Measurements from ENCODE around the gene FILIP1L.
A peak's percentile ranks its signal among the peaks of the same experiment; 100 is the strongest.

FILIP1L gene

DNA sequence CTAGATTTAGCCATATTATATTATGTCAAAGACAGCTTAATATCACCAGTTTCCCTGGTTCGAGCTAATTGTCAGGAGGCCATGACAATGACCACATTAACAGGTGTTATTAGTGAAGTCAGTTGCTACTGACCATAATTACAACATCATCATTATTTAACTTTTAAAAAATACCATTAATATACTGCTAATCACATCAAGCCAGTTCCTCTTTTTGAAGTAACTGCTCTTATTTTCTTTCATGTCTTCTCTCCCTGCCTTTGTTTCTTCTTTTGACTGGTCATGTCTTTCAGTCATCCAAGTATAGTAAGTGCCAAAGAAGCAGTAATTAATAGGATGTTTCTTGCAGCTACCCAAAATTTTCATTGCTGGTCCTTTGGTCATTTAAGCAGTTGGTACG is 235.0 kb downstream of the FILIP1L start:
- no peak for DNase-seq

DNA sequence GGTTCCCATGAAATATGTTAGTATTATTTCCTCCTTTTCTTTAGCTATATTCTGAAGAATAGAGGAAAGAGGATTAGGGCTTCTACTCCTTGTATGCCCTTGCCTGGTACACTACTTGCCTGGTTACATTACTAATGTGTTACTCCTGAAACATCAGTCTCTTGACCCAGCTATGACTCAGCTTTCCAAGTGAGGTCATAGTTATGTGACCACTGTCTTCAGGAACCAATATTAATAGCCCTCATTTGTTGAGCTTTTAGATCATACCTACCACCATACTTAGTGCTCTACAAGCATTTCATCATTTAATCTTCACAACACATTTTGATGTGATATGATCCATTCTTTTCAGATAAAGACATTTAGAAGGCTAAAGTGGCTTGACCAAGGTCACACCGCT is 236.3 kb downstream of the FILIP1L start:
- DNase-seq = no peak

GRCh38 chr3:99877031-99877579 is 237.2 kb downstream of the FILIP1L start:
- DNase-seq = no peak

GRCh38 chr3:99875929-99876841 is 238.1 kb downstream of the FILIP1L start:
- peak; percentile 34 for DNase-seq

DNA sequence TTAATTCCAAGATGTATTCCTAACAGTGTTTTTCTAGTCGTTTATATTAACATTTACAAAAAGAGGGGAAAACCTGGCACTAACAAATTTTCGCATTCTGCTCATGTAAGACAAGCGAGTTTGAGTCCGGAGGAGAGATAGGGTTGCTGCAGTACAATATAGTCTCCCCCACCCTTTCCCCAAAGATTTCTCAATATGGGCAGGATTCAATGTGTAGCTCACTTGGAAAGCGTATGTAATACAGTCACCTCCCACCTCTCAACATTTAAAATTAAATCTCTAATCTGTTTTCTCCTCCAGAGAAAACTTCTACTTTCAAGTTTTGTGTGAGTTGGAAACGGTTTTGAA is 238.7 kb downstream of the FILIP1L start:
- DNase-seq = no peak

DNA sequence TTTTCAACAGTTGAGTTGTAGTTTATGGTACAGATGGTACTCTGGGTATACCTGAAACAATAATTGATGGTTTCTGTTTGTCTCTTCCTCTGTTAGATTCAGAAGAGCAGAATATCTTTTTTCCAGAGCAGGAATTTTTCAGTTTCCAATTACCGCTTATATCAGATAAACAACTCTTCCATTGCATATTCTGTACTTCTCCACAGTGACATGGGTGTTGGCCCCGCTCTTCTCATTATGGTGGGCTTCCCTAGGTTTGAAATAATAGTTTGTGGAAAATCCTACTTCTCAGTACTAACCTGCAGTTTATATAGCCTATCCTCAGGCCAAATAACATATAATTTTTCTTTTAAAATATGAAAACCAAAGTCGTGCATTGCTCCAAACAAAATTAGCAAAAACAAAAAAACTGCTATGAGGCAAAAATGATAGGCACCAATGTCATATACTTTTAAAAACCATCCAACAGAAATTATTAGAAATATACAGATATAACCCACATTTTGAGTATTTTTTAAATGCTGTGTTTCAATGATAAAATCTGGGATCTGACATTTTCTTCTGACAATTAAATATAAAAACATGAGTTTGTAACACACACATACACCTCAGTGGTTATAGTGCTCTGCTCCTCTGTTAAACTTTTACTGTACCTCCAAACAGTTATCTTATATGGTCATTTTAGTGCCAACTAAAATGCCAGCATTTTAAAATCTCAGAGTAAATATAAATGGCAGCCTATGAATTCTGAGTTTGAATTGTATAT is 239.9 kb downstream of the FILIP1L start:
- no peak for DNase-seq

GRCh38 chr3:99873269-99874102 is 240.8 kb downstream of the FILIP1L start:
- no peak for DNase-seq

DNA sequence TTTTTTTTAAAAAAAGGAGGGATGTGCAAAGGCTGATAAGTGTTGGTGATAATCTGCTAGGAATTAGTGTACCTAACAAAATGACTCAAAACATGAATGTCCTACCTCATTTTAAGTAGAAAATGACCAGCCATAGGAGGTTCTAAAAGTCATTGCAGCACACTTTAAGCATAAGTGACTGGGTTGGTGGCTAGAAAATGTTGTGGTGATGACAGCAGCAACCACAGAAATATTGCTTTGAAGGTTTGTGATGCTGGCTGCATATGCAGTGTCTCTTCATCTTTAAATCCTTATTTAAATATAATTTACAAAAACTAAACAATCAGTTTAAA is 241.4 kb downstream of the FILIP1L start:
- DNase-seq = no peak

DNA sequence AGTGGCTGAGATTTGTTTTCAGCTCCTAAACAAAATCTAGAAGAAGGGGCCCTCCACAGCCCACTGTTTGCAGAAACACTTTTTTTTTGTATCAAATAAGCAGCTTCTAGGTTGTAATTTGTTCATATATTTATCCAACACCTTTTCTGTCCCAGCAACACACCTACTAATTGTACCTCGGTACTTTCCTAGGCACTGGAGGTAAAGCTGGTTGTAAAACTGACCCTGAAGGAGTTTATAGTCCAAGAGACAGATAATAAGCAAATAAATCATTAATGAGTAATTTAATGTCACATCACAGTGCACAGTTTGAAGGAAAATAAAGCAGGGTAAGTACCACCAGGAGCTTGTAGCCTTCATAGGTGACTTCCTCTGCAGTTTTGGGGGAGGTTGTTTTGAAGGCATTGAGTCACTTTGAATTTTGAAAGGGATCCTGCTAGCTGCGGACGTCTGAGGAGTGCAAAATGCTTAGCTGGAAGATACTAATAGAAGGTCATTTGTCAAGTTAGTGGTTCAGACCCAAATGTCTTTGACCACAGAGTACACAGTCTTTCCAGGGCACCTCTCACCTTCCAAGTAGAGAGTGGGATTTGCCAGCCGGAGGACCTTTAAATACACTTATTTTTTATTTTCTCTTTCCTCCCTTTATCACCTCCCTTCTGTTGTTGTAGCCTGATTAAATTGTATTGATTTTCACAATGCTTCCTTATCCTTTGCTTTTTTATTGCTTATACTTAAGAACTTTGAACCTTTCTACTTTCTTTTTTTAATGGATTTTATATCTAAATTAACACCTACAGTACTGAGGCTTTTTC is 242.9 kb downstream of the FILIP1L start:
- no peak for DNase-seq

- DNase-seq = no peak
Measured at GRCh38 chr3:99870712-99871111, 243.6 kb downstream of the FILIP1L start.

DNA sequence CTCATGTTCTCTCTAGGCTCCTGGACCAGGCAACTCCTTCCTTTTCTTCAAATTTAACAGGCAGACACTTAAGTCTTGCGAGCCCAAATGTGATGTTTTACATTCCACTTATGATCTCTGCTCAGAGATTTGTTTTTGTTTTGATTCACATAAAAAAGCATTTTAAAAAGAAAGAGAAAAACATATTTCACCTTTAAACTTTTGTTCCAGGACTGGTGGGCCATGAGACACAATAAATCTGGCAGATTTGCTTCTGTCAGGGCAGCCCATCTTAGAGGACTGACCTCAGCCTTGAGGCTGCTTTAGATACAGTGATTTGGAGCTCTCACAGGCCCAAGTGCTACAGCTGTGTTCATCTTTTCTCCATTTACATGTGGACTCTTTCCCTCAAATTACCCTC is 244.7 kb downstream of the FILIP1L start:
- DNase-seq = no peak

- DNase-seq = peak; percentile 22
Measured at GRCh38 chr3:99868311-99868646, 246.0 kb downstream of the FILIP1L start.

- no peak for DNase-seq
Measured at GRCh38 chr3:99867594-99868310, 246.5 kb downstream of the FILIP1L start.

GRCh38 chr3:99866261-99866761 is 248.0 kb downstream of the FILIP1L start:
- no peak for DNase-seq

DNA sequence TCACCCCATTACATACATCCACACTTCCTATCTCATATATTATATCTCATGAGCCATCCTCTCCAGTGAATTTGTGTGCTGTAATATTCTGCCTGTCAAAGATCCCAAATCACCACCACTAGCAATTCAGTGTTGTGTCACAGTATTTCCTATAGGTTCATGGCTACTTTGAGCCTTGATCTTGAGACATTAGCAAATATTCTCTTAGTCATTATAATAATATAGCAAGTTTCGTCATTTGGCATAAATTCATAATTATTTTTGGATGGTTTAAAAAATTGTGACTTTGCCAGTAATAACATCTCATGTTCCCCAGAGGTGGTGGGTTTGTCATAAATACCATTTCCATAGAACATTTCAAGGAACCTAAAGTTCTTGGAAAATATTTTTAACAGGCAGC is 249.0 kb downstream of the FILIP1L start:
- DNase-seq = no peak

- no peak for DNase-seq
Measured at GRCh38 chr3:99864289-99864688, 250.0 kb downstream of the FILIP1L start.

DNA sequence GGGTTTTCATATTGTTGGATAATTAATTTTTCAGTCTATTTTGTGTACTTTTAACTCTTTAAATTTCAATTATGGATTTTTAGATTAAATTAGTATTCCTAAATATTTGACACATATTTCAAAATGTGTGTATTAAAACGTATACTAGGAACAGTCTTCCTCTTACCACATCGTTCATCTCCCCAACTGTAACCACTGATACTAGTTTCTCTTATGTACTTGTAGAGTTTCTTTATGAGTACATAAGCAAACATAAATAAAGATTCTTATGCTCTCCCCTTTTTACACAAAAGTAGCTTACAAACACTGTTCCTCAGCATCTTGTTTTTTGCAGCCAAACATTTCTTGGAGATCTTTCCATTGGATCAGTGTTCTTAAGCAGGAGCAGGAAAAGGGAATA is 250.7 kb downstream of the FILIP1L start:
- DNase-seq = no peak

GRCh38 chr3:99863002-99863401 is 251.3 kb downstream of the FILIP1L start:
- DNase-seq = no peak

DNA sequence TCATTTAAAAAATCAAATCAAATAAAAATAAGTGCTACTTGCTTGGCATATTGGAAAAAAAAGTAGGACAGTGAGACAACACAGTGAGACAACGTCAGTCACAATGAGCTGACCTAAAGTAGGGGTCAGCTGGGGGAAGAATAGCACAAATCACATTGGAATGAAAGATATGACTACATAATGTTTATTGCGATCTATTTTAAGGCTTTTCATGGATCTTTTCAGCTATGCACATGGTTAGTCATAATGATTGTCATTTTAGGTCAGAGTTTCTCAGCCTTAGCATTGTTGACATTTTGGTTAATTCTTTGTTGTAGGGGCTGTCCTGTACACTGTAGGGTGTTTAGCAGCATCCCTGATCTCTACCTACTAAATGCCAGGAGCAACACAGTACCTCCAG is 252.1 kb downstream of the FILIP1L start:
- DNase-seq = no peak

DNA sequence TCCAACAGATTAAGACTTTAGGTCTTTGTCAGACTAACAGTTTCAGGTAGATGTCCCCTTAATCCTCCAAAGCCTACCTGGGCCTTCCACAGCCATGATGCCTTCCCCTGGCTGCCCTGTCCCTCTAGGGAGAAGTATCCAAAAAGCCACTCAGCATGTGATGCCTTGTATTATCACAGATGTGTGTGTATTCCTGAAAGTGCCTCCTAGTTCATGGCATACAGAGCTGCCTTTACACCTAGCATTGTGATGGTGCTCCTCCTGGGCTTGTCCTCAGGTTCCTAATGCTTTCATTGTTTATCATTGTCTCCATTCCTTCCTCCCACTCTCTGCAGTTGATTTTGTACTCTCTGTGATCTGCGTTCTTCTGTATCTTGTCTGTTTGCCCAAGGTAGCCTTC is 253.1 kb downstream of the FILIP1L start:
- no peak for DNase-seq

DNA sequence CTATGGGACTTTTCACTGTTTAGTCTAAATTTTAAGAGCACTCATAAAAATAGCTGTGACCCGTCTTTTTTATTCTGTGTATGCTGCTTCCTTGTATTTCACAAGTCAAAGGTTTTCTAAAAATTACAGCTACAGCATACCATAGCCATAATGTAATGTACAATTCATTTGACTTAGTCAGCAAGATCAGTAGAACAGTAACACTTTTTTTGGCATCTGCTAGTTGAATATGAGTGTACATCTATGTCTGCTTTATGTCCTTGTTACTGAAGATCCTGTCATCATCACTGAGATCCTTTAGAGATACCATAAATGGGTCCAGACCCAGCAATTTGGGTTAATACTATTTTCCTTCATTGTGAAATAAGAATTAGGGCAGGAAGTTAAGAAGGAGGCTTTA is 254.5 kb downstream of the FILIP1L start:
- DNase-seq = no peak

GRCh38 chr3:99858469-99858868 is 255.8 kb downstream of the FILIP1L start:
- no peak for DNase-seq

Measured in NCI-H510A (cell line).